ENCODE results near the gene GABRD. TPM values are rescaled to one million over a fixed set of nuclear protein-coding genes. Genes with fewer than 3 reads are reported as not detected.

Gene GABRD
- total RNA-seq, 1 experiment from 2014 or later, result not detected

GRCh38 chr1:2014181-2014580 is 5.0 kb upstream of the GABRD start:
- intact Hi-C loops (cut with micrococcal nuclease; ENCODE audit: unreplicated experiment), result no loop called here
- H3K27ac ChIP-seq, result no peak overlapping the region
- no peak for DNase-seq
- H4K20me1 ChIP-seq (ENCODE audit: insufficient read depth), result no peaks in the 10 kb centered on the region
- no peaks in the 10 kb centered on the region for H3K36me3 ChIP-seq (ENCODE audit: low read depth)
- H3K4me2 ChIP-seq, result no peak overlapping the region
- peaks cover 85% of the 10 kb centered on the region for H3K27me3 ChIP-seq (ENCODE audit: insufficient read depth, low read depth)
- H3K9me3 ChIP-seq (ENCODE audit: insufficient read depth, low read depth), result no peaks in the 10 kb centered on the region
- TF ChIP-seq CTCF (conservative IDR thresholded peaks at IDR 0.05) (no peak), EZH2 (IDR thresholded peaks at IDR 0.05; ENCODE audit: low read depth) (no peak)
- no peaks in the 10 kb centered on the region for H3K9me2 ChIP-seq (ENCODE audit: insufficient read depth)
- POLR2A ChIA-PET (ENCODE audit: unreplicated experiment), result no interaction called here
- CTCF ChIA-PET, result no interaction called here
- no peaks in the 10 kb centered on the region for H3K79me2 ChIP-seq (ENCODE audit: low read depth)
- no peak overlapping the region for H3K4me3 ChIP-seq
- no peak overlapping the region for H2AFZ ChIP-seq
- H3K4me1 ChIP-seq (replicated peaks; ENCODE audit: insufficient read depth), result no peaks in the 10 kb centered on the region
- BruUV-seq (replicated peaks), result no TSS peak
- peaks cover 3% of the 10 kb centered on the region; the same call in 1 of the 2 replicates for H3F3A ChIP-seq (ENCODE audit: insufficient read depth, low read depth)

- Histone ChIP-seq H3K27ac (no peak overlapping the region), H3K79me2 (ENCODE audit: low read depth) (no peaks in the 10 kb centered on the region), H4K20me1 (ENCODE audit: insufficient read depth) (no peaks in the 10 kb centered on the region), H3F3A (ENCODE audit: insufficient read depth, low read depth) (peaks cover 3% of the 10 kb centered on the region; the same call in 1 of the 2 replicates), H3K27me3 (ENCODE audit: insufficient read depth, low read depth) (peaks cover 82% of the 10 kb centered on the region), H3K36me3 (ENCODE audit: low read depth) (no peaks in the 10 kb centered on the region), H3K4me3 (no peak overlapping the region), H3K9me2 (ENCODE audit: insufficient read depth) (no peaks in the 10 kb centered on the region), H2AFZ (no peak overlapping the region), H3K4me1 (replicated peaks; ENCODE audit: insufficient read depth) (no peaks in the 10 kb centered on the region), H3K4me2 (no peak overlapping the region), H3K9me3 (ENCODE audit: insufficient read depth, low read depth) (no peaks in the 10 kb centered on the region)
- ChIA-PET CTCF (no interaction called here), POLR2A (ENCODE audit: unreplicated experiment) (no interaction called here)
- intact Hi-C loops (cut with micrococcal nuclease; ENCODE audit: unreplicated experiment), result no loop called here
- no peak for TF ChIP-seq EZH2 (IDR thresholded peaks at IDR 0.05; ENCODE audit: low read depth)
- no peak for TF ChIP-seq CTCF (conservative IDR thresholded peaks at IDR 0.05)
- DNase-seq, result peak in 1 of 2 experiments; percentile 26
- BruUV-seq (replicated peaks), result no TSS peak
Measured at GRCh38 chr1:2014741-2015735, 4.1 kb upstream of the GABRD start.

GRCh38 chr1:2016123-2016522 is 3.0 kb upstream of the GABRD start:
- H3K79me2 ChIP-seq (ENCODE audit: low read depth), result no peaks in the 10 kb centered on the region
- no TSS peak for BruUV-seq (replicated peaks)
- ChIA-PET CTCF (no interaction called here), POLR2A (ENCODE audit: unreplicated experiment) (no interaction called here)
- peaks cover 82% of the 10 kb centered on the region for H3K27me3 ChIP-seq (ENCODE audit: insufficient read depth, low read depth)
- no peaks in the 10 kb centered on the region for H3K9me3 ChIP-seq (ENCODE audit: insufficient read depth, low read depth)
- no peaks in the 10 kb centered on the region for H3K9me2 ChIP-seq (ENCODE audit: insufficient read depth)
- H3F3A ChIP-seq (ENCODE audit: insufficient read depth, low read depth), result peaks cover 3% of the 10 kb centered on the region; the same call in 1 of the 2 replicates
- H3K4me1 ChIP-seq (replicated peaks; ENCODE audit: insufficient read depth), result no peaks in the 10 kb centered on the region
- no peak overlapping the region for H2AFZ ChIP-seq
- no peak overlapping the region for H3K27ac ChIP-seq
- DNase-seq, result no peak
- H3K4me2 ChIP-seq, result no peak overlapping the region
- no peaks in the 10 kb centered on the region for H3K36me3 ChIP-seq (ENCODE audit: low read depth)
- no peaks in the 10 kb centered on the region for H4K20me1 ChIP-seq (ENCODE audit: insufficient read depth)
- no peak overlapping the region for H3K4me3 ChIP-seq
- intact Hi-C loops (cut with micrococcal nuclease; ENCODE audit: unreplicated experiment), result no loop called here
- TF ChIP-seq EZH2 (IDR thresholded peaks at IDR 0.05; ENCODE audit: low read depth), result no peak
- no peak for TF ChIP-seq CTCF (conservative IDR thresholded peaks at IDR 0.05)

All from PC-9 (cell line).